GM15510 (cell line): ENCODE results near the gene CIAO3.

Experiments used
- POLR2A ChIP-seq: IDR thresholded peaks from 3 replicates; pipeline ENCODE4 v1.6.1; 2011; ENCODE audit warnings: borderline replicate concordance; ENCODE audit not compliant: insufficient read length; ENCODE audit errors: extremely low read depth

The CIAO3 gene

GRCh38 chr16:724188-725040 is 16.4 kb downstream of the CIAO3 start:
- peak; percentile 11 for TF ChIP-seq POLR2A

- TF ChIP-seq POLR2A = no peak
Observed at GRCh38 chr16:723695-724094, 17.1 kb downstream of the CIAO3 start.

DNA sequence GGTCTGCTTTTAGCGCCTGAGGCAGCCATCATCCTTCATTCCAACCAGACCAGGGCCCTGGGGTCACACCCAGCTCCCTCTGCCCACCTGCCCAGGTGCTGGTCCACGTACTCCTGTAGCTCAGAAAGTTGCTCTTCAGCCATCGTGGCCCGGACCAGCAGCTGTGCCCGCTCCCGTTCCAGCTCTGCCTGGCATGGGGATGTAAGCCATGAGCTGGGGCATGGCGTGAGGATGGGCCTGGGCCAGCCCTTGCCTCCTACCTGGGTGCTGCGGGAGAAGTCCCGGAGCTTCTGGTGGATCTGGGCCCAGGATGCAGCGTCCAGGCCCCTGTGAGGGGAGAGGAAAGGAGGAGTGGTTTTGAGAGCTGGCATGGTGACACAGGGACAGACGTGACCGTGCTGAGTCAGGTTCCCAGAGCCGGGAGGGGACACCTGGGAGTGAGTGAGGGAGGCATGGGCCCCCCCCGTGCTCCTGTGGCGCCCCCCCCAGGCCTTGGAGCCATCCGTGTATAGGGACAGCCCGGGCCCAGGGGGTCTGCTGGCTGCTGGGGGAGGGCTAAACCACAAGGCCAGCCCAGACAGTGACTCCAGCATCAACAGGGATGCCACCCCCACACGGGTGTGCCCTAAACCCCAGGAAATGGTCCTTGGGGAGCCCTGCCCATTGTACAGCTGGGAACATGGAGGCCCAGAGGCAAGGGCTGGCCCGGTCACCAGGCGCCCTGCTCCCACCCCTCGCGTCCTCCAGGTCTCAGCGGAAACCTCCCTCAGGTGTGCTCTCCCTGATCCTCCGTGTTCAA is 17.8 kb downstream of the CIAO3 start:
- peak; percentile 14 for TF ChIP-seq POLR2A

DNA sequence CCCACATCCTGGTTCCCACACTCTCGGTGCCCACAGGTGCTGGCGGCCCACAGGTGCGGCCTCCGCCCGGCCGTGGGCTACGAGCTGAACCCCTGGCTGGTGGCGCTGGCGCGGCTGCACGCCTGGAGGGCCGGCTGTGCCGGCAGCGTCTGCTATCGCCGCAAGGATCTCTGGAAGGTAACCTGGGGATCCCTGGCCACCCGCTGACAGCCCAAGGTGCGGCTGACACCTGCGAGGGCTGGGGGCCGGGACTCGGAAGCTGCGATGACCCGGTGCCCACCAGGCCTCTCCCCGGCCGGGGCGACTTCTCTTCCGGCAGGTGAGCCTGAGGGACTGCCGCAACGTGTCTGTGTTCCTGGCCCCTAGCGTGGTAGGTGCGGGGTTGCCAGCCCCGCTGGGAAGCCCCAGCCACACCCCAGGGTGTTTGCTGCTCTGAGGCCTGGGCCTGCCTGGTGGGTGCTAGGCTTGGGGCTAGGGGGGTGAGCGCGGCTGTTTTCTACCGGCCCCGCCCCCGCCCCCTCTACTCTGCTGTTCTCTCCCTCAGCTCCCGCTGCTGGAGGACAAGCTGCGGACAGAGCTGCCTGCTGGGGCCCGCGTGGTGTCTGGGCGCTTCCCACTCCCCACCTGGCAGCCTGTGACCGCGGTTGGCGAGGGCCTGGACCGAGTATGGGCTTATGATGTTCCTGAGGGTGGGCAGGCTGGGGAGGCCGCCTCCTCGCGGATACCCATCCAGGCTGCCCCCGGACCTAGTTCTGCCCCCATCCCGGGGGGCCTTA is 18.8 kb downstream of the CIAO3 start:
- no peak for TF ChIP-seq POLR2A

GRCh38 chr16:720990-721764 is 19.6 kb downstream of the CIAO3 start, which contains the start of gene ANTKMT:
ANTKMT (plus strand) TSS chr16:721146; CDS start chr16:721275, 129 bp downstream.
- peak; percentile 96 for TF ChIP-seq POLR2A

DNA sequence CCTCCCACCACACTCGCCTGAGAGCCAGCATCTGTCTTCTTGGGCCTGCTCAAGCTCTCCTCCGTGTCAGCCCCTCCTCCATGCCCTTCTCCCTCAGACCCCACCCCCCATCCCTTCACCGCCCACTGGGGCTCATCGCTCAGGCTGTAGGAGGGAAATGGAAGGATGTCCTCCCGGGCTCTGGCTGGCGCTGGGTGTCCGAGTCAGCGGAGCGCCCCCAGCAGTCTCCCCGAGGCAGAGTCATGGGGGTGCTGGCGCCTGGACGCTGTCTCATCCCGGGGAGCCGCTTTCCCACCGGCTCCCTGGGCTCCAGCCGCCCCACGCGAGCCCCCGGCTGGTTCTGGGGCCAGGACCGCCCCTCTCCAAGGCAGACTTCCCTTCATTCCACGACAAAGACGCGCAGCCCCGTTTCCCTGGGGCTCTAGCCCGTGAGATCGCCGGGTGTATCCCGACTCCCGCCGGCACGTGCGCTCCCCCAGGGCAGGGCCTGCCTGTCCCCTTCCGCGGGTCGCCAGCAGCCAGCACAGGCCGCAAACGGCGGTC is 20.3 kb downstream of the CIAO3 start:
- no peak for TF ChIP-seq POLR2A

GRCh38 chr16:719815-720446 is 20.9 kb downstream of the CIAO3 start:
- TF ChIP-seq POLR2A = no peak

DNA sequence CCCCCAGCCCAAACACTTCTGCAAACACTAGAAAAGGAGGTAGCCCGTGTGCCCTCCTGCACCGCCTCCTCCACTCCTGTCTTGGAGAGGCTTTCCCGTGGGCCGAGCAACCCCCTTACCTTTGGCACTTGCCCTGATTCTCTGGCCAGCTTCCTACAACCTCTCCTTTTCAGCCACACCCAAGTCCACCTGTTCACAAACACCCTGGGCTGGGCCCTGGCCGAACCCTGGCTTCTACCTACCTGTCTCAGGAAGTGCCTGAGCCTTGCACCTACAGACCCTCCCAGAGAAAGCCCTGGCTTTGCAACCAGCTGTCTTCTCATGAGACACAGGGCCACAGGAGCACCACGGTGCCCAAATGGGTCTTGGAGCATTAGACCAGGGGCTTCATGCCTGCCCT is 21.9 kb downstream of the CIAO3 start:
- TF ChIP-seq POLR2A = no peak

DNA sequence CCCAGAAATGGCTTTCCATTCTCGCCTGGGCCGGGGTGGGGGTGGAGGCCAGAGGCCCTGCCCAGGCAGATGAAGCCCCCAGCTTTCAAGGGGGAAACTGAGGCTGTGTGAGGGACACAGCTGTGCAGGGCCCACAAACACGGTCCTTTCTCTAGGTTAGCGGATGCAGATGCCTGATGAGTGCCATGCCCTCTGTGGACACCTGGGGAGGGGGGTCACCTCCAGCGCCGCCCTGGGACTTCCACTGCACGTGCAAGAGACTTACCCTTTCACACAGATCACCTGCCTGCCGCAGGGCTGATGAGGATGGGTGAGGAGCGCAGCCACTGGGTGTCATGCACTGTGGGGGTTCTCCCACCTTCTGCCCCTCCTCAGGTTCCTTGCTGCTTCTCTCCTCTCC is 22.4 kb downstream of the CIAO3 start:
- no peak for TF ChIP-seq POLR2A

DNA sequence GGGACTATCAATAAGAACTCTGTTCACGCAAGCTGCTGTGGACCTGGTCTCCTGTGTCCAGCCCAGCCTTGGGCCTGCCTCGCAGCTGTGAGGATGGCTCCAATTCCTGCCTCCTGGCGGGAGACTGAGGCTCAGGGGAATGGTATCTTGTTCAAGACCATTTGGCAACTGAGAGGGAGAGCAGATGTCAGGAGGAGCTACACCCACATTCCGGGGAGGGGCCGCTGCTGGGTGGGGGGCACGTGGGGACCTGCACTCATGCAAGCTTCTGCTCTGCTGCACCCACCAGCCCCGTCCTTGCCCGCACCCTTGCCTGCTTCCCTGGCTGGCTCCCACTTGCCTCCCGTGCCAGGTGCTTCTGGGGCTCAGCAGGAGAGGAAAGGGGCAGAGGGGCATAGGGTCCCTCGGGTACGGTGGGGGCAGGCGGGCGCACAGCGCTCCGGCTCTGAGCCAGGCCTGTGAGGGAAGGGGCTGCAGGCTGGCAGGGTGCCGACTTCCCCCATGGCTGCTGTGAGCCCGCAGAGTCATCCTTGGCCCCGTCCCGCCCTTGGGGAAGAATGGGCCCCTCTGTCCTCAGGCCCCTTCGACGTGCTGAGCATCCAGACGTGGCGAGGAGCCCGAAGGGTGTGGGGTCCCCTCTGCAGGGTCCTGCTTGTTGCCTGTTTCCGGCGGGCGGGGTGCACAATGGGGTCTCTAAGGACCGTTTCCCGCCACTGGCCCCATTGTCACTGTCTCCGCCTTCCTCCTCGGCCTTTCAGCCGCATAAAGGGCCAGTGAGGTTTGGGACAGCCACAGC is 23.1 kb downstream of the CIAO3 start:
- no peak for TF ChIP-seq POLR2A

- no peak for TF ChIP-seq POLR2A
Observed at GRCh38 chr16:716768-717325, 23.9 kb downstream of the CIAO3 start.

- no peak for TF ChIP-seq POLR2A
Observed at GRCh38 chr16:716200-716568, 24.6 kb downstream of the CIAO3 start.

DNA sequence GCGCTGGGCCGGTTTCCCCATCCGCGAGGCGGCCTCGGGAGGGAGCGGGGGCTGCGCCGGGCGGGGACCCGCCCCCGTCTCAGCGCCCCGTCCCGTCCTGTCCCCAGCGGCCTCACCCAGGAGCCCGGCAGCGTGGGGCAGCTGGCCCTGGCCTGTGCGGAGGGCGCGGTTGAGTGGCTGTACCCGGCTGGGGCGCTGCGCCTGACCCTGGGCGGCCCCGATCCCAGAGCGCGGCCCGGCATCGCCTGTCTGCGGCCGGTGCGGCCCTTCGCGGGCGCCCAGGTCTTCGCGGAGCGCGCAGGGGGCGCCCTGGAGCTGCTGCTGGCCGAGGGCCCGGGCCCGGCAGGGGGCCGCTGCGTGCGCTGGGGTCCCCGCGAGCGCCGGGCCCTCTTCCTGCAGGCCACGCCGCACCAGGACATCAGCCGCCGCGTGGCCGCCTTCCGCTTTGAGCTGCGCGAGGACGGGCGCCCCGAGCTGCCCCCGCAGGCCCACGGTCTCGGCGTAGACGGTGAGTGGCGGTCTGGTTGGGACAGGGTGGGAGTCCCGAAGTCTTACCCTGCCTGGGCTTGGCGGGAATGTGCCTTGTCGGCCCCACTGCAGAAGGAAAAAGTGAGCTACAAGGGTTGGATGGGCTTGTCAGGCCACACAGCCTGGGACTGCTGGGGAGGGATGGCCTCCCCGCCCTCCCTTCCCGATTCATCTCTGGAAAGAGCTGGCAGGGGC is 25.2 kb downstream of the CIAO3 start:
- no peak for TF ChIP-seq POLR2A
